Stimulated activated CD4-positive, alpha-beta T cell treated with anti-CD3 and anti-CD28 coated beads, Interleukin-4, amount 100 ng/mL, for 4 hours (primary cell): ENCODE data around the gene CAV1.

Experiments used
- DNase-seq, 2 experiments: peaks; one replicate each; pipeline ENCODE4 v3.0.0-alpha.2; 2020

Gene CAV1

DNA sequence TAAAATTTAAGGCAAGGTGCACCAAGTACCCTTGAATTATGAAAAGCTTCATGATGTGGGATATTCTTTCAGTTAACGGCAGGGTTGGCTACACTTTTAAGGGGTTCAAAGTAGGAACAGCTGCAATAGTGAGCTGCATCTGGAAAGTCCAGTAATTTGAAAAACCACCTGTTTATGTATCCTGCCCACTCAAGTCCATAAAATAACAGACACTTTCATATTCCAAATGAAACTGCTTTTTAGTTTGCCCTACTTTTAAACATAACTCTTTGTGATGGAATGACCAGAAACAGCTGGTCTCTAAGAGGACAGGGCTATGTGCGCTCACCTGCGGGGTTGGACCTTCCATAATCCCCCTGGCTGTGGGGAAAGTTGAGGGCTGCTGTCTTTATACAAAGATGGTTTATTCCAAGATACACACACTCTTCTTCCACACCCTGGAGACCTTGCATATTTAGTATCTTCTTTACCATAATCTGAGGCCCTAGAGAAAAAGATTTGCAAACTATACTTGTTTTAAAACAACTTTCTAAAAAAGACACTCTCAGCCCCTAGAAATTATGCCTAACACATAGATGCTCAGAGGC is 7.4 kb downstream of the CAV1 start:
- DNase-seq: no peak

DNA sequence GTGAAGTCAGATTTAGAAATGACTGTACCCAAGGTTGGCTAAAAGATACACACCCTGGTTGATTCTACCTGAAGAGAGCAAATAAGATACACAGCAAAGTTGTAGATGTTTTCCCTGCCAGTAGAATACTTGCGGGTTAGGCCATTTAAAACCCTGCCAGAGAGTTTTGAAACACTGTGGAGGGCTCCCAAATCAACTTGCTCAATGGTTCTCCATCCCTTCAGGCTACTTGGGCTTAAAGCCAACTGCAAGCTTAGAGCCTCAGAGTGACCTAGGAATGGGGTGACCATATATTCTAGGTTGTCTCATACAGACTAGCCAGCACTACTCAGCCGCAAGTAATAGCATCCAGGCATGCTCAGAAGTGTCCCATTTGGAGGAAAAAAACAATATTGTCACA is 10.0 kb downstream of the CAV1 start:
- no peak for DNase-seq

DNA sequence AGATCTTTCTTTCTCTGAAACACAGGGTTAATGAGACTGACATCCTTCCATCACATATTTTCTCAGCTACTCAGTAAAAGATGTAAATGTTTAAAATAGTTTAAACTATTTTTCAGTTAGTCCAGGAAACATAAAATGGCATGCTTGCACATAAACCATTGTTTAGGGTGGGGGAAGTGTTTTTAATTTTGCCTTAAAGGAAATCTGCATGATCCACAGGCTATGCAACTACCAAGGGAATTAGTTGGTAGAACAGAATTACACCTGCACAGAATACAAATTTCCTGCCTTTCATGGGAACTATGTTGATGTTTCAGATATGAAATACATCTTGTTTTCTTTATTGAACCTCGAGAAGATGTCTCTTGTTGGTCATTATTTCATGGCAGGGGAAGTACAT is 10.6 kb downstream of the CAV1 start:
- no peak for DNase-seq

DNA sequence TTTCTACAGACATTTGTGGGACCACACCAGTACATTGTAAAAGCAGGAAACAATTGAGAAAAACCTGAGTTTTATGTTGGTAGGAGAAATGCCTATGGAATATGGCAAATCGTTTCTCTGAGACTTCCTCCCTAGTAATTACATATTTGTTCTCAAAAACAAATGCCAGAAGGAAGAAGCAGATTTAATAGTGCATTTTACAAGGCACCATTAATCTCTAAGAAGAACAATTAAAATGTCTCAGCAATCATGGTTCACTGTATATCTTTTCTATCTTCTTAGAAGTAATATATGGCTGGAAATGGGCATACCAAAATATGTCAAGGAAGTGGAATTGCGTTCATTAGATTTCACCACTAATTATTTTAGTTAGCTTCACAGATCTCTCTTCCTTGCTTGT is 13.3 kb downstream of the CAV1 start:
- DNase-seq: no peak

DNA sequence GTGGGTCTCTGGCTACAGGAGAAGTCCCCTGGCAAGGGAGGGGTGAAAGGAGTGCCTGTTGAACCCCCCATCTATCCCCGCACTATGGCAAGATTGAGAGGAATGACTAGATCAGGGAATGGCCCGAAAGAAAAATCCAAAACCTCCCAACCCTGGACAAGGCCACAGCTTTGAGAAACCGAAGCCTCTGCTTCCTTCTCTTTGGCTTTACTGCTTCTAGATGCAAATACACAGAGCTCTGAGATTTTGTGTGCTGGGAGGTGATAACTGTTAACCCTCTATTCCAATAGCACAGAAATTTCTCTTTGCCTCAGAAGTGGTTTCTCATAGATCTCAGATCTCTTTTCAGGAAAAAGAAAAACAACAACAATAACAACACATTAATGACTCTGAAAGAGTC is 15.0 kb downstream of the CAV1 start:
- DNase-seq: no peak

DNA sequence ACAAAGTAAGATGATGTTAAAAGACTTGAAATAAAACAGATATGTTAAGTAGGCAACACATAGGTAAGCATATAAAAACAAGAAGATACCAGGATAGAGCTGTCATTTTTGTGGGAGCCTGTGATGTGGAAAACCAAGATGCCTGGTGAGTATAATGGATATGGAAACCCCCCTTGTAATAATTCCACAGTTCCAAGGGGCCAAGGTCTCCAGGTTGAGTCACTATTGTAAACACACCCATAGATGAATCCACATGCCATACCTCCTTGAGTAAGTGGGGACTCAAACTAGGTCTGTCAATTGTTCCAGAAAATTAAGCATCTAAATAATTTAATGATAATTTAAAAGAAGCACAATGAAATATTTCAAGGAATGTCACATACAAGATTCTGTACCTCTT is 15.9 kb downstream of the CAV1 start:
- no peak for DNase-seq

DNA sequence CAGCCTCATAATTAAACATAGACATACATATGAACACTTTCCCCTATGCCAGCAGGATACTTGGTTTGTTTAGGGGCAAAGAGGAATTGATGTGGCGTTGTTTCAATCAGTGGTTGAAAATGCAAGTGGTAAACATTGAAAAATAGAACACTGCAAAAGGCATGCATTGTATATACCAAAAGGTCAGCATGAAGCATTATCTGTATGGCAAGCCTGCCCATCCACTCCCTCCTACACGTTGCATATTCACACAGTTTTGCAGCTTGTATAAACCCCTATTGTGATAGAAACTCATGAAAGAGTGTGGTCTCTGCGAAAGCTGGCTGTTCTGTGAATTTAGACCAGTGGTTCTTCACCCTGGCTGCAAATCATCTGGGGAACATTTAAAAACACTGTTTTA is 17.1 kb downstream of the CAV1 start:
- DNase-seq: no peak

DNA sequence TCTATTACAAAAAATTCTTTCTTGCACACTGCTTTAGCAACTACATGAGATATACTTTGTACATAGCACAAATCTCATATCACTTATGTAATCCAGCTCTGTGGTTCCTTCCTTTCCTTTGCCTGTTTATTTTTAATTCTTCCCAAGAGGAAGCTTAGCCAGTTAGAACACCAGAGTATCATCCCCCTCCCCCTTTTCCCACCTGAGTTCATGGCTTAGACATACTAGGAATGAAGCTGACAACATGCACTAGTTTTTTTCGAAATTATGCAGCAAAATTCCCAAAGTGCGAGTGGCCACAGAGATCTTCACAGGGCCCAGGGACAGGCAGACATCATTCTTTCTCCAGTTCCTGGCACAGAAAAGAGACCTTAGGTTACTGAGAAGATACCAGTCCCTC is 17.8 kb downstream of the CAV1 start:
- DNase-seq: no peak

DNA sequence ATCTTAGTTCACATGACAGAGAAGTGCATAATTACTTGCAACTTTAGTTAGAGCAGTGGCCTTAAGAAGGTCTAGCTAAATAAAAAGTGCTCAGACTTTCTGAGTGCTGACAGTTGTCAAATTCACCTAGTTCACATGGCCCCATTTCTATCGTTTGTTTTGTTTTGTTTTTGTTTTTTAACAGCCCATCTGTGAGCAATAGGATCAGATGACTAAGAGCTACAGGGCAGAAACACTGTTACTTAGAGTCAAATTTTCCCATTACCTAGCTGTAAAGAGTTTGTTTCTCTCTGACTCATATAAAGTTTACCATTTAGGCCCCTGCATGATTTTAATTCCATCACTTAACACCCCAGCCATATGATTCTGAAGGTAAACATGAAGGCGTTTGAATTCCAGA is 18.8 kb downstream of the CAV1 start:
- no peak for DNase-seq

DNA sequence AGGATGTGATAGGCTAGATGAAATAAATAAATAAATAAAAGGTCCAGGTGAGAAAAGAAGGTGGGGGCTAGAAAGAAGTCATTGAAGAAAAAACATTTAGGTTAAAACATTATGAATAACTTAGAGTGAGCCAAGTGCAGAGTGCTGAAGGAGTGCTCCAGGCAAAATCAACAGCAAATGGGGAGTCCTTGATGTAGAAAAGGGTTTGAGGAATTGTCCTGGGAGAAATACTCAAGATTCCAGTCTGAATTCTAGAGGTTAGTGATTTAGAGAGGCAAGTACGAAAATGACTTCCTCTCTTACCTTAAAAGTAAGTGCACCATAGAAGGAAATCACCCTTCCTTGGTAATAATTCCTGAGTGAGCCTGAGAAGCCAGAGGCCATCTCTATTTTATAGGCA is 19.7 kb downstream of the CAV1 start:
- no peak for DNase-seq

DNA sequence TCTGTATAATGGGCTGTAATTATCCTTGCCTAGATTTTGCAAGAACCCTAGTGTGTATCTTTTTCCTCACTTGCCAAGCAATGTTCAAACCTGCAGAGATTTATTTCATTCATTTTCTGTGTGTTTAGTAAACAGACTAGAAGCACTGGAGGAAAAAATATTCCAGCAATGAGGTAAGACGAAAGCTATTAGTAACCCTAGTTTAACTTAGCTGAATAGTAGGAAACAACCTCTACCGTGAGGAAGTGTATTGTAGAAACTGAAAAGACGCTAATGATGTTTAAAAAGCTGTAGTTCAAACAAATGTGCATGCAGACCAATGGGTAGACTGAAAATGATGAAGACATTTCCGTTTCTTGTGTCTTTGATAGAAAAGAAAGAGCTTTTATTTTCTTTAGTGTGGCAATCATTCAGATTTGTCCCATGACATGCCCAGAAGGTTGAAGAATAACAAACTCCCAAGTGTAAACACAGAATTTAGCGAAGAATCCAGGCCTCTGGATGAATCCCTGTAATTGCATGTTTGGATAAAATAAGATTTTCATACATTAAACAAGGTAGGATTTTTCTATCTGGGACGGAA is 20.7 kb downstream of the CAV1 start:
- no peak for DNase-seq

DNA sequence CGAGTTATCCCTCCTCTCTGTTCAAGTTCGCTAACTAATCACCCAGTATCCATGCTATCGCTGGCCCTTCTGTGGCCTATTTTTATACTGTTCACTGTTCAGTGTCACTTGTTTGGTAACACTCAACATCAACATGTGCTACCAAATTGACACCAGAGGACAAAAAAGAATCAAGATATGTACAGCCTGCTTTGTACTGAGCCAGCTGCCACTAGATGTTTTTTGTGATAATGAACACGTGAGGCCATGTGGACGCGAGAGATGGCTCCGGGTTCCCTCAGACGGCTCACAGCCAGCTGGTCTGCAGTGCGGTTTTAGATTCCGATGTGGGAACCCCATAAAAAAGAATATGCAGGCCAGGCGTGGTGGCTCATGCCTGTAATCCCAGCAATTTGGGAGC is 21.2 kb downstream of the CAV1 start:
- no peak for DNase-seq

DNA sequence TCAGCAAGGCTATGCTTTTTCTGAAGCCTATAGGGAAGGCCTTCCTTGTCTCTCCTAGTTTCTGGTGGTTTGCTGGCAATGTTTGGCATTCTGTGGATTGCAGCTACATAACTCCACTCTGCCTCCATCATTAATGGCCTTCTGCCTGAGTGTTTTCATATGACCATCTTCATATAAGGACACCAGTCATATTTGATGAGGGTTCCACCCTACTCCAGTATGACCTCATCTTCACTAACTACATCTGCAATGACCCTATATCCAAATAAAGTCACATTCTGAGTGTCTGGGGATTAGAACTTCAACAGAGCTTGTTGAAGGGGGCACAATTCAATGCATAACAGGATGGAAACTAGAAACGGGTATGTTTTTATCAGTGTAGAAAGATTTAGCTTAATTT is 22.1 kb downstream of the CAV1 start:
- no peak for DNase-seq

DNA sequence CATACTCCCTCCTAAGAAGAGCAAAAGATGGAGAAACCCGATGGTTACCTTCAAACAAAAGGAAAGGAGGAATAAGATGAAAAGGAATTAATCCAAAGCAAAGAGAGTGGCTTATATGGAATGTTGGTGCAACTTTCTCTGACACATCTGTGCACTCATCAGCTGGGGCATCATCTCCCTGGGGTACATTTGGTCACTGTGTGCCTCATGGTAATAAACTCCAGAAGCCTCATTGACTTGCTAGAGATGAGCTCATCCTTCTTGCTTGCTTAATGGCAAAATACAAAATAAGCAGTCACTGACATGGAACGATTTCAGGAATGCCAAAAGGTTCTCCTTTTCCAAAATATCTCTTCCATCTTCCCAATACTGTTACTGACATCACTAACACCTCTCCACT is 22.5 kb downstream of the CAV1 start:
- no peak for DNase-seq

DNA sequence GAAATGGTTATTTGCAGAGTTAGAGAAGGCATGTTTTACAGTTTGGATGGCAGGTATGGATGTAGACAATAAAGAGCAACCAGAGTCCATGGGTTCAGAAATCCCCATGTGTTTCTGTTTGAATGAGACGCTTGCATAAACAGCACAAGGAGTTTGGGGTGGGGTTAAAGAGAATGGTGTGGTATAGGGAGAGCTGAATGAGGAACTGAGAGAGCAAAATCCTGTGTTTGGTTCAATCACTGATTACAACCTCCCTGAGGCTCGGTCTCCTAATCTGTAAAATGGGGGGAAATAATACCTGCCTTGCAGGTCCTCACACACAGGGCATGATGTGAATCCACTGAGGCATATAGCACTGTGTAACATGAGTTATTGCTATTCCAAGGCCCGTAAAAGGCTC is 23.7 kb downstream of the CAV1 start:
- DNase-seq: no peak

DNA sequence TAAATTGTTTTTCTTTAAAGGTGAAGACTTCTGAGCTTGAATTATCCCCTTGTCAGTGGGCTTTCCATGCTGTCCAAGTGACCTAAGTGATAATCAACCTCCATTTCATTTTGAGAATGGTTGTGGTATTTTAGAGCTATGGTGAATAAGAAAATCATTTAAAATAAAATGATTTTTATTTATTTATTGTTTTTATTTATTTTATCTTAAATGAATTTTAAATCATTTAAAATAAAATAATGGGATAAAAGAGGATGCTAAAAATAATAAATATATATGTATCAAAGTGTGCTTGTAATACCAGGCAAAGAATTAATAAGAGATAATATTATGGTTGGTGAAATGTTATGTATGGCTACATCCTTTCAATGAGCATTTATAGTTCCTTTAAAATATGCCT is 24.5 kb downstream of the CAV1 start:
- DNase-seq: no peak

DNA sequence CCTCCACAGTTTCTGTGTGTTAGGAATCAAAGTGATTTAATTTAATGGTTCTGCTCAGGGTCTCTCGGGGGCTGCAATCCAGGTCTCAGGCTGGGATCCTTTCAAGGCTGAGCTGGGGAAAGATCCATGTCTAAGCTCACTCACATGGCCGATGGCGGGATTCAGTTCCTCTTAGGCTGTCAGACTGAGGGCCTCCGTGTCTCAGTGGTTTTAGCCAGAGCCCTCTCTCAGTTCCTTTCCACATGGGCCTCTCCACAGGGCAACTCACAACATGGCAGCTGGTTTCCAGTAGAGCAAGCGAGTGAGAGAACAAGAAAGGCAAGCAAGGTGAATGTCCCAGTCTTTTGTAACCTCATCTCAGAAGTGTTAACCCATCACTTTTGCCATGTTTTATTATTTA is 26.9 kb downstream of the CAV1 start:
- no peak for DNase-seq

DNA sequence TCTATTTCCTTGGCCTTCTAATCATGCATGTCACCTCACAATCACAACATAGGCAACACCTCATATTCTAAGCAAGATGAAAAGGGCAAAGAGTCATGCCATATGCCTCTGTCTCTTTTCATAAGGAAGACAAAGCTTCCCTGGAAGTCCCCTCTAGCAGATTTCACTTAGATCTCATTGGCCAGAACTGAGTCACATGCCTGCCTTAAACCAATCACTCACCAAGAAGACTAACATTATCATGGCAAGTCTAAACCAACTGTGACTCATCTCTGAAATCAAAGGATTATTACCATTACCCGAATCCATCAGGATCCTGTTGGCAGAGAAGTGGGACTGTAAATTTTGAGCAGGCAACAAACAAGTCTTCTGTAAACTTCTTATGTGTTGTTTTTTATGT is 27.8 kb downstream of the CAV1 start:
- no peak for DNase-seq

DNA sequence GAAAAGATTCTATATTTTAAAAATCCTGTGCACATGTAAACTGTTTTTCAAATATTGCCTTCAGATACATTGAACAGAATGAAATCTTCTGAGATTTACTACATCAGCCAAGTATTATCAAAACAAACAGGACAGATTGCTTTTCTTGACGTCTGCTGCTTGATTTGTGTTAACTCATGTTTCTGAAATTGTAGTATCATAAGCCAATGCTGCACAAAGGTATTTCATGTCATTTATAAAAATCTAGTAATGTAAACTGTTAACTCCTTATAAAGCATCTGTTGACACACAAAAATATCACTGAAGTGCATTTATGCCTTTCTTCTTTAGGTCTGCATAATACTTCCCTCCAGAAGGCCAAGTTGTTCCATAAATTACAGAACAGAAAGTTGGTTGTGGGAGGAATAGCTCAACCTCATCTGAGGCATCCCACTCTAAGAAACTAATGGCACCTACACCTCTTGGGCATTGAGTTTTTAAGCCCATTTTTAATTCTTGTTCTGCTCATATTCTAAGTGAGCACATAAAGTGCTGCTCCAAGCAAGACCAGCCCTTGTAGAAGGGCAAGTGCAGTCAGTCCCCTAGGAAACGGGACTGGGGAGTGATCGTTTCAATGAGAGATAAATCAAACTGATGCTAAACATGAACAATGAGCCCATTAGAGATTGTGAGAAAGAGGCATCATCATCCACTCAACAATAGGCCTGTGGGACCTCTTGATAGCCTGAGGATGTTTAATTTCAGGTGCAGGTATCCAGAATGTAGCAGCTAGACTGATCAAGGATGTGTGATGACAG is 28.5 kb downstream of the CAV1 start:
- DNase-seq: no peak

DNA sequence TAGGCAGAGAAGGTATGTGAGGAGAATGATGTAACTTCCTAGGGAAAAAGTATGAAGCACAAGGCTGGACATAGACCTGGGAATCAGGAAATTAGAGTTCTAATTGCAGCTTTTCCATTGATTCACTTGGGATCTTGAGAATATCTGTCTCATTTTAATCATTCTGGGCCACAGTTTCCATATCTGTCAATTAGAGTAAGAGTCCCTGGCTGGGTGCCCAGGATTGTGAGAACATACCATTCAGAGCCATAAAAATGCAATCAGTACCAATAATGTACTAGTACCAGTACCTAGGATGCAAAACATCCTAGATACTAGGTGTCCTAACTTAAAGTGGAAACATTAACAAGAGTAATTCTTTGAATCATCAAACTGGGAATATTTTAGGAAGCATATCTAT is 29.6 kb downstream of the CAV1 start:
- no peak for DNase-seq

DNA sequence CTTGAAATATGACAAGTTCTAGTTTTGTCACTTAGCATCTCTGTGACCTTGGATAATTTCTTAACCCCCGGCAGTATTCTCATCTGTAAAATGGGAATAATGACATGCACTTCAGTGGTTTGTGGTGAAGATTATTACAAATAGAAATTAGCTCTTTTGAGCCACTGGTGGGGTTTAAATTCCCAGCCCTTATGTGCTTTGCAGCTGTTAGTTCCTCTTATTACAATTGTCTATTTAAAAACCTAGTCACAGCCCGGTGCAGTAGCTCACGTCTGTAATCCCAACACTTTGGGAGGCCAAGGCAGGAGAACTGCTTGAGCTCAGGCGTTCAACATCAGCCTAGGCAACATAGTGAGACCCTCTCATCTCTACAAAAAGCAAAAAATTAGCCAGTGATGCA is 30.1 kb downstream of the CAV1 start:
- no peak for DNase-seq

DNA sequence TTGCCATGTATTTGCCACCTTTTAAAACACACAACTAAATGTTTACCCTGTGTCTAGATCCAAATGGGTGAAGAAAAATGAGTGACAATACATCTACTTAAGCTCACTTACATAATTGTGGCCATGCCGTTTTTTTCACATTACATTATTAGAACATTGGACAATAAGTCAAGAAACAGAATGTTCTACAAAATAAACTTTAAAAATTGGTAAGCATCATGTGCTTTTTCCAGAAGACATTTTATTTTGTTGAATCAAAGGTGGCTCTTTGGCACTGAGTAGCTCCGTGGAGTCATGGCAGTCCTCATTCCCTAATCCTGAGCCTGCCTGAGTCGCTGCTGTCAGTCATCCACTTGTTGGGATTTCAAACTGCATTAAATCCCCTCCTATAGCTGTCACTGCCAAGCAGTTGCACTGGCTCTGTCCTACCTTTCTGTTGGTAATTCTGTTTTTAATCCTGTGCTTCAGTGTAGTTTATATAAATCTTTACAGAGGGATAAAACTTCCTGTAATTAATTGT is 32.3 kb downstream of the CAV1 start:
- no peak for DNase-seq

DNA sequence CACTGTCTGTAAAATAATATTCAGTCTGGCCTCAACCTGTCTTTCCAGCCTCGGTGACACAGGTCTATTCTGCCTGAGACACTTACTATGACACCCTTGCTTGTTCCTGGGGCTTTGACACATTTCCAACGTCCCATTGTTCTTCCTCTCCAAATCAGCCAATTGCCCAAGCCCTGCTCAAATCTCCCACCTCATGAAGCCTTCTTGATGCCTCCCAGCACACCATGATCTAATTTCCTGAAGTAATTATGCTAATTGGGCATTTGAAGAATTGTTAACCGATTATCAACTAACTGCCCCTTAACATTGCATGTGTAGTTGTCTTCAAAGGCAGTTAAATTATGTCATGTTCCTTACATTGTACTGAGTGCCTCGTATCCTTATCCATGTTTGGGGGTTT is 33.1 kb downstream of the CAV1 start:
- DNase-seq: no peak
